HG02973 (cell line): ENCODE results near the gene HOXB1.

Source experiments
- ATAC-seq: cut with Tn5 transposase; IDR thresholded peaks from one replicate; pipeline ENCODE4 v1.9.1; 2021; ENCODE audit warnings: moderate library complexity; ENCODE audit not compliant: unreplicated experiment

HOXB1 gene

GRCh38 chr17:48555258-48556228, 24.7 kb upstream of the HOXB1 start:
- no peak for ATAC-seq

GRCh38 chr17:48554412-48555257, 23.8 kb upstream of the HOXB1 start:
- ATAC-seq: no peak

GRCh38 chr17:48553826-48554225, 23.0 kb upstream of the HOXB1 start:
- ATAC-seq: no peak

- no peak for ATAC-seq
Observed at GRCh38 chr17:48553190-48553547, 22.4 kb upstream of the HOXB1 start.

GRCh38 chr17:48552466-48553189, 21.8 kb upstream of the HOXB1 start:
- ATAC-seq: no peak

- ATAC-seq: no peak
Observed at GRCh38 chr17:48551596-48552465, 21.0 kb upstream of the HOXB1 start.

GRCh38 chr17:48551214-48551555, 20.4 kb upstream of the HOXB1 start:
- ATAC-seq: no peak

GRCh38 chr17:48550502-48551213, 19.8 kb upstream of the HOXB1 start:
- ATAC-seq: no peak

- no peak for ATAC-seq
Observed at GRCh38 chr17:48549914-48550501, 19.2 kb upstream of the HOXB1 start.

- ATAC-seq: no peak
Observed at GRCh38 chr17:48549281-48549630, 18.4 kb upstream of the HOXB1 start.

GRCh38 chr17:48548523-48549280, 17.9 kb upstream of the HOXB1 start:
- no peak for ATAC-seq

- no peak for ATAC-seq
Observed at GRCh38 chr17:48547808-48548522, 17.2 kb upstream of the HOXB1 start.

- ATAC-seq: no peak
Observed at GRCh38 chr17:48546924-48547807, 16.4 kb upstream of the HOXB1 start.

- ATAC-seq: no peak
Observed at GRCh38 chr17:48546137-48546923, 15.5 kb upstream of the HOXB1 start.

GRCh38 chr17:48545539-48545938, 14.7 kb upstream of the HOXB1 start:
- ATAC-seq: no peak

- ATAC-seq: no peak
Observed at GRCh38 chr17:48545022-48545375, 14.2 kb upstream of the HOXB1 start, which contains the start of gene HOXB2. Gene HOXB2, minus strand, starts transcription at chr17:48545109. Its CDS starts 198 bp downstream, at chr17:48544911.
